IMR-90 (cell line): Measurements from ENCODE around the gene RALGPS1. TPM values are rescaled to one million over a fixed set of nuclear protein-coding genes. Genes with fewer than 3 reads are reported as not detected.

Source experiments
- ATAC-seq: fragments of 200-7000 bp; cut with Tn5 transposase; 2 replicates; pipeline ENCODE4 v1.9.1; 2020; ENCODE audit warnings: low read depth, mild to moderate bottlenecking, moderate library complexity
- BruUV-seq: library from RNA; stranded (reverse); fragments of 400-500 nt; replicated peaks from 2 replicates; lab custom pipeline; 2021; lab: Mats Ljungman, UMichigan
- CTCF ChIA-PET: fragments of 300-600 bp; formaldehyde crosslinking; extraction: SDS; loops from one replicate; lab custom pipeline; 2021; ENCODE audit warnings: antibody characterized with exemption; lab: Yijun Ruan, JAX
- POLR2A ChIA-PET: fragments of 300-600 bp; sonication (Branson Sonifier 250); formaldehyde crosslinking; loops from one replicate; lab custom pipeline; 2022; ENCODE audit warnings: antibody characterized with exemption; ENCODE audit not compliant: unreplicated experiment; lab: Charles Lee
- DNase-seq: peaks from one replicate; pipeline ENCODE4 v3.0.0; 2013
- H2AFZ ChIP-seq: replicated peaks from 2 replicates; pipeline ENCODE3; 2013; ENCODE audit warnings: low read length, mild to moderate bottlenecking; ENCODE audit not compliant: poor library complexity
- H2AK5ac ChIP-seq: 2 replicates; pipeline ENCODE4 v1.6.1; 2013; ENCODE audit warnings: low read depth, low read length, inconsistent platforms
- H2AK9ac ChIP-seq: replicated peaks from 2 replicates; pipeline ENCODE3; 2013; ENCODE audit warnings: mild to moderate bottlenecking, low read depth, low read length, moderate library complexity; ENCODE audit not compliant: poor library complexity
- H2BK120ac ChIP-seq: 2 replicates; pipeline ENCODE4 v1.6.1; 2013; ENCODE audit warnings: low read depth, low read length, inconsistent platforms
- H2BK15ac ChIP-seq: 3 replicates; pipeline ENCODE4 v1.6.1; 2013; ENCODE audit warnings: low read depth, low read length, inconsistent platforms
- H2BK20ac ChIP-seq: 2 replicates; pipeline ENCODE4 v1.6.1; 2013; ENCODE audit warnings: low read depth, mild to moderate bottlenecking, inconsistent platforms, low read length, moderate library complexity
- H2BK5ac ChIP-seq: 2 replicates; pipeline ENCODE4 v1.6.1; 2013; ENCODE audit warnings: mild to moderate bottlenecking, low read depth, low read length, inconsistent platforms; ENCODE audit not compliant: poor library complexity, severe bottlenecking
- H3K14ac ChIP-seq: replicated peaks from 2 replicates; pipeline ENCODE4 v1.6.1; 2013; ENCODE audit warnings: low read depth, low read length, inconsistent platforms
- H3K18ac ChIP-seq: 2 replicates; pipeline ENCODE4 v1.6.1; 2013; ENCODE audit warnings: low read depth, low read length, control low read depth
- H3K23ac ChIP-seq: 2 replicates; pipeline ENCODE4 v1.6.1; 2013; ENCODE audit warnings: low read depth, low read length, inconsistent platforms
- H3K27ac ChIP-seq: 2 replicates; pipeline ENCODE4 v1.5.1; 2013; ENCODE audit warnings: mild to moderate bottlenecking, control low read depth, low read length; ENCODE audit not compliant: insufficient read depth
- H3K27me3 ChIP-seq: 2 replicates; pipeline ENCODE4 v1.6.1; 2013; ENCODE audit warnings: low read length; ENCODE audit not compliant: control insufficient read depth, insufficient read depth
- H3K36me3 ChIP-seq: 2 replicates; pipeline ENCODE4 v1.6.1; 2013; ENCODE audit warnings: low read length, mixed read lengths; ENCODE audit not compliant: control insufficient read depth, insufficient read depth
- H3K4ac ChIP-seq: 2 replicates; pipeline ENCODE4 v1.6.1; 2013; ENCODE audit warnings: low read depth, low read length, inconsistent platforms
- H3K4me1 ChIP-seq: 2 replicates; pipeline ENCODE4 v1.6.1; 2013; ENCODE audit warnings: low read length, mixed read lengths; ENCODE audit not compliant: control insufficient read depth, insufficient read depth
- H3K4me2 ChIP-seq: 2 replicates; pipeline ENCODE4 v1.6.1; 2013; ENCODE audit warnings: low read depth, mild to moderate bottlenecking, control low read depth, low read length, moderate library complexity
- H3K4me3 ChIP-seq: 2 replicates; pipeline ENCODE4 v1.5.1; 2013; ENCODE audit warnings: low read depth, mild to moderate bottlenecking, control low read depth, low read length, moderate library complexity; ENCODE audit not compliant: insufficient read depth
- H3K56ac ChIP-seq: 2 replicates; pipeline ENCODE4 v1.6.1; 2013; ENCODE audit warnings: low read length, inconsistent platforms; ENCODE audit not compliant: insufficient read depth; ENCODE audit errors: extremely low read depth
- H3K79me1 ChIP-seq, 2 experiments: 2 replicates each; pipeline ENCODE4 v1.6.1; 2013; ENCODE audit warnings: low read length in 2 of 2, inconsistent platforms in 1 of 2, low read depth in 1 of 2
- H3K9ac ChIP-seq: 2 replicates; pipeline ENCODE4 v1.6.1; 2013; ENCODE audit warnings: low read depth, low read length, control low read depth
- H3K9me1 ChIP-seq: 2 replicates; pipeline ENCODE4 v1.6.1; 2013; ENCODE audit warnings: low read length, inconsistent platforms; ENCODE audit not compliant: insufficient read depth
- H3K9me3 ChIP-seq: 2 replicates; pipeline ENCODE4 v1.6.1; 2013; ENCODE audit warnings: low read length; ENCODE audit not compliant: control insufficient read depth, insufficient read depth
- H4K20me1 ChIP-seq: 2 replicates; pipeline ENCODE4 v1.6.1; 2013; ENCODE audit warnings: low read length, inconsistent platforms; ENCODE audit not compliant: insufficient read depth
- H4K5ac ChIP-seq: 2 replicates; pipeline ENCODE4 v1.6.1; 2013; ENCODE audit warnings: mild to moderate bottlenecking, low read depth, low read length, control low read depth
- H4K8ac ChIP-seq, 2 experiments: 2 replicates each; pipeline ENCODE4 v1.6.1; 2013; ENCODE audit warnings: low read depth in 2 of 2, low read length in 2 of 2, control low read depth in 1 of 2, inconsistent platforms in 1 of 2
- H4K91ac ChIP-seq: 2 replicates; pipeline ENCODE4 v1.6.1; 2013; ENCODE audit warnings: low read depth, low read length, inconsistent platforms; ENCODE audit not compliant: insufficient read depth
- BHLHE40 ChIP-seq: fragments of 150-350 bp; IDR thresholded peaks from 2 replicates; pipeline ENCODE4 v1.6.1; 2016; ENCODE audit warnings: mild to moderate bottlenecking, low read depth, low read length
- CEBPB ChIP-seq: IDR thresholded peaks from 2 replicates; pipeline ENCODE4 v1.6.1; 2012; ENCODE audit warnings: low read depth, low read length, improper control_type of control experiment
- CHD1 ChIP-seq: IDR thresholded peaks from 2 replicates; pipeline ENCODE4 v1.6.1; 2012; ENCODE audit warnings: low read depth, low read length, improper control_type of control experiment
- CTCF ChIP-seq: conservative IDR thresholded peaks from 2 replicates; pipeline ENCODE4 v1.5.1; 2012; ENCODE audit warnings: mild to moderate bottlenecking, low read depth, low read length, improper control_type of control experiment
- ELK1 ChIP-seq: fragments of 150-350 bp; IDR thresholded peaks from 2 replicates; pipeline ENCODE4 v1.6.1; 2016; ENCODE audit warnings: low read depth, mild to moderate bottlenecking, low read length, moderate library complexity, borderline replicate concordance
- MAFK ChIP-seq: IDR thresholded peaks from 2 replicates; pipeline ENCODE4 v1.6.1; 2012; ENCODE audit warnings: low read depth, low read length, improper control_type of control experiment
- MAZ ChIP-seq: IDR thresholded peaks from 2 replicates; pipeline ENCODE4 v1.6.1; 2012; ENCODE audit warnings: low read depth, mild to moderate bottlenecking, low read length, improper control_type of control experiment, moderate library complexity, borderline replicate concordance
- MXI1 ChIP-seq: IDR thresholded peaks from 2 replicates; pipeline ENCODE4 v1.6.1; 2012; ENCODE audit warnings: low read depth, mild to moderate bottlenecking, low read length, moderate library complexity, borderline replicate concordance
- RCOR1 ChIP-seq: IDR thresholded peaks from 2 replicates; pipeline ENCODE4 v1.6.1; 2012; ENCODE audit warnings: mild to moderate bottlenecking, low read length, improper control_type of control experiment; ENCODE audit not compliant: insufficient replicate concordance
- SMC3 ChIP-seq: fragments of 150-350 bp; IDR thresholded peaks from 2 replicates; pipeline ENCODE4 v1.6.1; 2016; ENCODE audit warnings: low read depth, mild to moderate bottlenecking, antibody characterized with exemption, low read length, moderate library complexity
- USF2 ChIP-seq: fragments of 150-350 bp; IDR thresholded peaks from 2 replicates; pipeline ENCODE4 v1.6.1; 2017; ENCODE audit warnings: mild to moderate bottlenecking, antibody characterized with exemption, low read length, low read depth
- WGBS, 2 experiments: methylation state at CpG; one replicate each; pipeline versions ENCODE4 v1.1.5 to v1.1.7; 2013; ENCODE audit warnings: missing lambda C conversion rate in 2 of 2; ENCODE audit not compliant: insufficient read length in 1 of 2; ENCODE audit errors: extremely low coverage in 2 of 2; 5-methylcytosine and 5-hydroxymethylcytosine counted together
- dilution Hi-C: fragments of 300-500 bp; cut with HindIII; formaldehyde crosslinking; loops from one replicate; pipeline ENCODE4 v1.14.3; 2018; ENCODE audit warnings: low sequenced_read_pairs; ENCODE audit not compliant: unreplicated experiment
- in situ Hi-C: fragments of 300-500 bp; cut with MboI; formaldehyde crosslinking; loops from 3 replicates; pipeline ENCODE4 v1.14.3; 2019; ENCODE audit warnings: low sequenced_read_pairs, inconsistent platforms, mixed read lengths
- intact Hi-C: fragments of 100-400 bp; cut with micrococcal nuclease; formaldehyde crosslinking; loops from 2 replicates; pipeline ENCODE4 v1.10.0; 2022
- polyA plus RNA-seq, 3 experiments: library from polyadenylated mRNA; depleted of rRNA; stranded (reverse); fragments of >200 nt; gene quantifications; 2 replicates each; pipeline ENCODE4 v1.2.3, GENCODE V29; 2012; ENCODE audit warnings: low replicate concordance in 1 of 3
- total RNA-seq: library from RNA; depleted of rRNA; stranded (reverse); fragments of >200 nt; gene quantifications from 2 replicates; pipeline ENCODE4 v1.2.3, GENCODE V29; 2012

RALGPS1 gene
- total and polyA plus RNA-seq, 2 of the 4 experiments (the other 2 are of a cell fraction): 0.90 to 2.8 TPM

- TF ChIP-seq CHD1: no peak
- no peak for TF ChIP-seq CTCF
- TF ChIP-seq MAZ: no peak
- no peak for TF ChIP-seq MXI1
- no peak for TF ChIP-seq SMC3
- no peak for TF ChIP-seq CEBPB
- TF ChIP-seq BHLHE40: no peak
- no peak for TF ChIP-seq RCOR1
- no peak for TF ChIP-seq USF2
- TF ChIP-seq MAFK: no peak
- no peak for TF ChIP-seq ELK1
- H2AFZ ChIP-seq: peak overlapping the region; percentile 92
- no peaks in the 10 kb centered on the region; the same call in 1 of the 2 replicates for H4K20me1 ChIP-seq
- H4K5ac ChIP-seq: no peak overlapping the region
- 0 out of 2 replicates have a peak overlapping the region, but pooled peaks have one; percentile 28 for H3K4me2 ChIP-seq
- no peak overlapping the region for H2AK5ac ChIP-seq
- no peak overlapping the region for H3K18ac ChIP-seq
- H2AK9ac ChIP-seq: peak overlapping the region; percentile 2
- BruUV-seq: no TSS peak
- peak; percentile 17 for DNase-seq
- no peaks in the 10 kb centered on the region for H3K79me1 ChIP-seq
- in situ Hi-C loops (no loop called here), dilution Hi-C loops (no loop called here), intact Hi-C loops (loop anchor here (10.0 kb wide), 1 partner anchor 199 kb away; the partner anchor contains the start of gene ZNF79)
- H3K14ac ChIP-seq: no peak overlapping the region
- peaks cover 23% of the 10 kb centered on the region for H3K27me3 ChIP-seq
- no peak overlapping the region for H2BK15ac ChIP-seq
- peaks cover 2% of the 10 kb centered on the region; the same call in 1 of the 2 replicates for H3K9me1 ChIP-seq
- no peaks in the 10 kb centered on the region for H3K4me1 ChIP-seq
- H2BK120ac ChIP-seq: no peak overlapping the region
- CTCF ChIA-PET: interaction anchor here (0.8 kb wide), 1 partner anchor 75 kb away, joined by 3 read pairs; no protein-coding TSS in a partner anchor
- H3K4ac ChIP-seq: no peak overlapping the region
- H2BK20ac ChIP-seq: no peak overlapping the region
- H2BK5ac ChIP-seq: no peak overlapping the region
- no peaks in the 10 kb centered on the region for H3K36me3 ChIP-seq
- no peak overlapping the region for H3K27ac ChIP-seq
- POLR2A ChIA-PET: no interaction called here
- H4K8ac ChIP-seq: no peak overlapping the region
- no peaks in the 10 kb centered on the region for H3K9me3 ChIP-seq
- 12% methylated on average over 17 of the region's 42 CpGs; no CpG with 5 or more reads in 1 of the 2 experiments for WGBS, 2 experiments
- peak overlapping the region; percentile 71 for H3K4me3 ChIP-seq
- 0 out of 2 replicates have a peak overlapping the region, but pooled peaks have one; percentile 14 for H3K9ac ChIP-seq
- no peak overlapping the region for H4K91ac ChIP-seq
- no peak for ATAC-seq
- no peak overlapping the region for H3K56ac ChIP-seq
- H3K23ac ChIP-seq: no peak overlapping the region
Measured at GRCh38 chr9:127225801-127226625, 311.4 kb downstream of the RALGPS1 start.
